Measurements from ENCODE around the gene BNIP5. TPM values are rescaled to one million over a fixed set of nuclear protein-coding genes. Genes with fewer than 3 reads are reported as not detected.
A peak's percentile ranks its signal among the peaks of the same experiment; 100 is the strongest.

The BNIP5 gene
- total and polyA plus RNA-seq, 2 experiments from 2014 or later = 0.12 TPM; not detected in 1

DNA sequence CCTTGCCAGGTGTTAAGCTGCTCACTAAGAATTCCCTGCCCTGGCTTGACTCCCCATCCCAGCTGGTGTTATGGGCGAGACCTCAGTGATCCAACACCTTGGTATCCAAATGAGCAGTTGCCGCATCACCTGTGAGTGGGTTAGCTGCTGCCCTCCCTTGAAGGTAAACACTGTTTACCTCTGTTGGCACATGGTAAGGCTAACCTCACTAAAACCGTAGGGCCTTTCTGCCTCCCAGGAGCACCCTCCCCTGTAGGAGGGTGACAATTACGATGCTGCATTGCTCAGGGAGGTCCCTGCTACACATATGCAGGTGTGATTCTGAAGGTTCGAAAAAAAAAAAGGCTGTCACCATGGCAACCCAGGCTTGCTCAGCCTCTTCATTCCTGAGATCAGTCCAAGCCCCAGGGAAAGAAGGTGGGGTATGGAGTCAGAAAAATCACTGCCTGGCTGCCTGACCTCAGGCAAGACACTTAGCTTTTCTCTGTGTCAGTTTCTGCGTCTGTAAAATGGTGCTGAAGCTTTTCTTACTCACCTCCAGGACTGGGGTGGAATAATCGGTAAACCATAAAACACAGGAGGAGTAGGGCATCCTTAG, 47.3 kb downstream of the BNIP5 start:
- Histone ChIP-seq H3K4me3 (no peak overlapping the region), H3K36me3 (no peaks in the 10 kb centered on the region), H3K27ac (no peak overlapping the region), H3K9me3 (ENCODE audit: low read depth) (no peaks in the 10 kb centered on the region), H3K27me3 (peaks cover 19% of the 10 kb centered on the region), H3K4me1 (ENCODE audit: low read depth) (no peaks in the 10 kb centered on the region)
- TF ChIP-seq, protein P1, sequence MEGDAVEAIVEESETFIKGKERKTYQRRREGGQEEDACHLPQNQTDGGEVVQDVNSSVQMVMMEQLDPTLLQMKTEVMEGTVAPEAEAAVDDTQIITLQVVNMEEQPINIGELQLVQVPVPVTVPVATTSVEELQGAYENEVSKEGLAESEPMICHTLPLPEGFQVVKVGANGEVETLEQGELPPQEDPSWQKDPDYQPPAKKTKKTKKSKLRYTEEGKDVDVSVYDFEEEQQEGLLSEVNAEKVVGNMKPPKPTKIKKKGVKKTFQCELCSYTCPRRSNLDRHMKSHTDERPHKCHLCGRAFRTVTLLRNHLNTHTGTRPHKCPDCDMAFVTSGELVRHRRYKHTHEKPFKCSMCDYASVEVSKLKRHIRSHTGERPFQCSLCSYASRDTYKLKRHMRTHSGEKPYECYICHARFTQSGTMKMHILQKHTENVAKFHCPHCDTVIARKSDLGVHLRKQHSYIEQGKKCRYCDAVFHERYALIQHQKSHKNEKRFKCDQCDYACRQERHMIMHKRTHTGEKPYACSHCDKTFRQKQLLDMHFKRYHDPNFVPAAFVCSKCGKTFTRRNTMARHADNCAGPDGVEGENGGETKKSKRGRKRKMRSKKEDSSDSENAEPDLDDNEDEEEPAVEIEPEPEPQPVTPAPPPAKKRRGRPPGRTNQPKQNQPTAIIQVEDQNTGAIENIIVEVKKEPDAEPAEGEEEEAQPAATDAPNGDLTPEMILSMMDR (IDR thresholded peaks at IDR 0.05; ENCODE audit: low read depth, low read length) = no peak
- DNase-seq (ENCODE audit: low read depth in 1 of 2, low spot score in 1 of 2) = no peak

DNA sequence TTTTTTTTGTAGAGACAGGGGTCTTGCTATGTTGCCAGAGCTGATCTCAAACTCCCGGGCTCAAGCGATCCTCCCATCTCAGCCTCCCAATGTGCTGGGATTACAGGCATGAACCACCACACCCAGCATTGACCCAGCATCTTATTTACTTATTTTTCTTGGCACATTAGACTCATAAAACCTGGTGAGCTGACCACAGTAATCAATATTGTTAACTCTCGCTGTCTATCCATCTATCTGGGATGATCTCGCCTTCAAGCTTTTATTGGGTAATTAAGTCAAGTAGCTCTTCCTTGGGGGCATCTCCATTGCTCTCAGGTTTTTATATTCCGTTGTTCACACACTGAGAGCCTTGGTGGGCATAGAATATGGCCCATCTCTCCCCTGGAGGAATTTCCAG, 49.8 kb downstream of the BNIP5 start:
- no peaks in the 10 kb centered on the region for H3K9me3 ChIP-seq (ENCODE audit: low read depth)
- H3K4me3 ChIP-seq = no peak overlapping the region
- H3K27ac ChIP-seq = no peak overlapping the region
- DNase-seq (ENCODE audit: low read depth in 1 of 2, low spot score in 1 of 2) = no peak
- H3K27me3 ChIP-seq = peaks cover 41% of the 10 kb centered on the region
- no peaks in the 10 kb centered on the region for H3K36me3 ChIP-seq
- no peaks in the 10 kb centered on the region for H3K4me1 ChIP-seq (ENCODE audit: low read depth)
- TF ChIP-seq, protein P1 (IDR thresholded peaks at IDR 0.05; ENCODE audit: low read depth, low read length) = no peak

DNA sequence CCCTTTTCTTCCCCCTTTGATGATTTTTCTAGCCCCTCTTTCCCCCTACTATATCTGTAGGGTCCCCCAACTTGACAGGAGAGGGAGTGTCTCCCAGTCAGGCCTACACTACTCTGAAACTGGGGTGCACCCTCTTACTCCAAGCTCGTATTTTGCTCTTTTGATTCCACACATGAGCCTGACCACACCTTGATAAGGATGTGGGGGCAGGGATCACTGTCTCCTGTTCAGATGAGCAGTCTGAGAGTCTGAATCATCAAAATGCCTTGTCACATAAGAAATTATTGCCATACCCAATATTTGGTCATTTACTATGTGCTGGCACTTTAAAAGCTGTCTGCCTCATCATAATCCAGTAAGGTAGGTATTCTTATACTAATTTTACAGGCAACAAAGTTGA, 50.9 kb downstream of the BNIP5 start:
- Histone ChIP-seq H3K4me1 (ENCODE audit: low read depth) (no peaks in the 10 kb centered on the region), H3K4me3 (no peak overlapping the region), H3K27me3 (peaks cover 41% of the 10 kb centered on the region), H3K36me3 (no peaks in the 10 kb centered on the region), H3K27ac (no peak overlapping the region), H3K9me3 (ENCODE audit: low read depth) (no peaks in the 10 kb centered on the region)
- no peak for DNase-seq (ENCODE audit: low read depth in 1 of 2, low spot score in 1 of 2)
- TF ChIP-seq, protein P1 (IDR thresholded peaks at IDR 0.05; ENCODE audit: low read depth, low read length) = no peak

DNA sequence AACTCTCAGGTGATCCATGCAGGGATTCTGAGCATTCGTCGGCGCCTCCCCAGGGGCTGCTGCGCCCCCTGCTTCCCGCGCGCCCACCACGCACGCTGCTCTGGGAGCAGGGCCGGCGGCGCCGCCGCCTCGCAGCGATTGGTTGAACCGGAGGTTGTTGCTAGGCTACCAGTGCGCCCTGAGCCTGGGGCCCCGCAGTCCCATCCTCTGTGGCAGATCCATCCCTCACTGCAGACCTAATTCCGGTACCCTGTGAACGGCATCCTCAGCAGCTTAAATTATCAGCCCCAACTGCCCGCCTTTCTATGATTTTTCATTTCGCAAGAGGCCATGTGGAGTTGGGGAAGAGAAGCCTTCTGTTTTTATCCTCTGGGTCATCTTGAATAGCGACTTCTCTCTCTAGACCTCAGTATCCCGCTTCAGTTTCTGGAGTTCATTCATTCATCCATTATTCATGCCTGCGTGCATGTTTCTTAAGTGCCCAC, 51.5 kb downstream of the BNIP5 start:
- H3K4me1 ChIP-seq (ENCODE audit: low read depth) = no peaks in the 10 kb centered on the region
- TF ChIP-seq, protein P1 (IDR thresholded peaks at IDR 0.05; ENCODE audit: low read depth, low read length) = no peak
- no peak overlapping the region for H3K4me3 ChIP-seq
- no peak overlapping the region for H3K27ac ChIP-seq
- H3K9me3 ChIP-seq (ENCODE audit: low read depth) = no peaks in the 10 kb centered on the region
- no peaks in the 10 kb centered on the region for H3K36me3 ChIP-seq
- peaks cover 41% of the 10 kb centered on the region for H3K27me3 ChIP-seq
- peak in 1 of 2 donors; percentile 44 for DNase-seq (ENCODE audit: low read depth in 1 of 2, low spot score in 1 of 2)

DNA sequence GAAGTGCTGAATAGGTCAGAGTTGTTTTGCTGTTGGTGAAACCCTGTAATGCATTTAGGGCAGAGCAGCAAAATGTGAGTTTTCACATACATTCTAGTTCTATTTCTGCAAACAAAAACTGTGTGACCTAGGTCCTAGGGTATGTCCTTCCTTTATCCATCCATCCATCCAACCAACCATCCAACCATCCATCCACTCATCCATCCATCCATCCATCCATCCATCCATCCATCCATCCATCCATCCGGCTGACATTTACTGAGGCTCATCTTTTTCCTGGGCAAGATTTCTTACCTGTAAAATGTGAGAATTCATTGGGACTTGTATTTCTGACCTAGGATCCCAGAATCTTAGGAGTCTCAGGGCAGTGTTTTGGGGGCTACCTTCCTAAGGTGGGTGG, 52.3 kb downstream of the BNIP5 start:
- Histone ChIP-seq H3K27ac (no peak overlapping the region), H3K4me3 (no peak overlapping the region), H3K27me3 (peaks cover 41% of the 10 kb centered on the region), H3K4me1 (ENCODE audit: low read depth) (no peaks in the 10 kb centered on the region), H3K9me3 (ENCODE audit: low read depth) (no peaks in the 10 kb centered on the region), H3K36me3 (no peaks in the 10 kb centered on the region)
- DNase-seq (ENCODE audit: low read depth in 1 of 2, low spot score in 1 of 2) = no peak
- TF ChIP-seq, protein P1 (IDR thresholded peaks at IDR 0.05; ENCODE audit: low read depth, low read length) = no peak
